Astrocyte of the cerebellum (primary cell): ENCODE data around the gene CCNI2.

ENCODE experiments used
- DNase-seq: peaks from one replicate; pipeline ENCODE4 v3.0.0-alpha.2; 2011; ENCODE audit warnings: low read depth
- H3K4me3 ChIP-seq: 2 replicates; pipeline ENCODE4 v1.5.1; 2011; ENCODE audit warnings: mild to moderate bottlenecking, low read depth, low read length, moderate library complexity
- CTCF ChIP-seq: IDR thresholded peaks from 2 replicates; pipeline ENCODE4 v1.5.1; 2012; ENCODE audit warnings: low read length, low read depth, moderate library complexity, mild to moderate bottlenecking; ENCODE audit errors: missing control alignments
- in situ Hi-C: cut with HindIII; loops from 2 replicates; pipeline ENCODE4 v1.10.0; 2017; ENCODE audit warnings: low sequenced_read_pairs

The CCNI2 gene

GRCh38 chr5:132760049-132760420 lies 12.8 kb downstream of the CCNI2 start:
- in situ Hi-C loops, result no loop called here
- TF ChIP-seq CTCF, result no peak
- H3K4me3 ChIP-seq, result no peak overlapping the region
- DNase-seq, result no peak

GRCh38 chr5:132760601-132761317 lies 13.5 kb downstream of the CCNI2 start:
- TF ChIP-seq CTCF, result no peak
- no peak for DNase-seq
- in situ Hi-C loops, result no loop called here
- H3K4me3 ChIP-seq, result no peak overlapping the region

DNA sequence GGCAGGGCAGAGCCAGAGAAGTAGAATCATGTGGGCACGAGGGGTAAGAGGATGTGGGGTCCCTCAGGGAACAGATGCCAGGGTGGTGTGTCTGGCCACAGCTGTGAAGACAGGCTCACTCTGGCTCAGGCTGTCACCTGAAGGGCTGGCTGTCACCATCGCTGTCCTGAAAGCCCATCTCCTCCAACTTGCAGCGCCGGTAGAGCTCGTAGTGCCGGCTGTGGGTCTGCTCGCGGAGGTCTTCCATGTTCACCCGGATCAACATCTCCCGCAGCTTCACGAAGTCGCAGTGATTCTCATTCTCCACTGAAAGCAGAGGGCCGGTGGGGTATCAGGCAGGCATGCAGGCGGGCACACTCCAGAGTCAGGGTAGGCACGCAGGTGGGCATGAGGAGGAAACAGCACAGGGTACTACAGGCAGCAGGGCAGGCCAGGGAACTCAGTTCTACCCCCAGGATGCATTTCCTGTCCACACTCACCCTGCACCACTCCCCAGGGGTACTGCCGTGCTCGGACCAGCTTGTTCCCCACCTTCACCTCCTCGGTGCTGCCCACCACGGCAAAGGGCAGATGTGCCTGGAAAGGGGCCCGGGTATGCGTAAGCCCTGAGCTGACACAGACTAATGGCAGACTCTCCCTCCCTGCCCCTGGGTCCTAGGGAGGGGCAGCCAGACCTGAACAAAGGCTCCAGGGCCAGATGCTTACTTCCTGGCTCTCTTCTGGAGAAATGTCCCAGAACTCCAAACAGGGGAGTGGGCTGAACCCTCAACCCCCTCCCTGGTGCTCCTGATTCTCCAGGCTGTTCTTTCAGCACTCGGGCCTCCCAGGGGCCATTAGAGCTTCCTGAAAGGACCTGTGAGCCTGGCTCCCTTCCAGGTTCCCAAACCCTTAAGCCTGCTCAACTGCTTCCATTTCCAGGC lies 14.4 kb downstream of the CCNI2 start:
- in situ Hi-C loops, result no loop called here
- no peak for TF ChIP-seq CTCF
- no peak overlapping the region for H3K4me3 ChIP-seq
- DNase-seq, result no peak

GRCh38 chr5:132762246-132763000 lies 15.2 kb downstream of the CCNI2 start:
- in situ Hi-C loops, result no loop called here
- DNase-seq, result no peak
- H3K4me3 ChIP-seq, result no peak overlapping the region
- no peak for TF ChIP-seq CTCF

DNA sequence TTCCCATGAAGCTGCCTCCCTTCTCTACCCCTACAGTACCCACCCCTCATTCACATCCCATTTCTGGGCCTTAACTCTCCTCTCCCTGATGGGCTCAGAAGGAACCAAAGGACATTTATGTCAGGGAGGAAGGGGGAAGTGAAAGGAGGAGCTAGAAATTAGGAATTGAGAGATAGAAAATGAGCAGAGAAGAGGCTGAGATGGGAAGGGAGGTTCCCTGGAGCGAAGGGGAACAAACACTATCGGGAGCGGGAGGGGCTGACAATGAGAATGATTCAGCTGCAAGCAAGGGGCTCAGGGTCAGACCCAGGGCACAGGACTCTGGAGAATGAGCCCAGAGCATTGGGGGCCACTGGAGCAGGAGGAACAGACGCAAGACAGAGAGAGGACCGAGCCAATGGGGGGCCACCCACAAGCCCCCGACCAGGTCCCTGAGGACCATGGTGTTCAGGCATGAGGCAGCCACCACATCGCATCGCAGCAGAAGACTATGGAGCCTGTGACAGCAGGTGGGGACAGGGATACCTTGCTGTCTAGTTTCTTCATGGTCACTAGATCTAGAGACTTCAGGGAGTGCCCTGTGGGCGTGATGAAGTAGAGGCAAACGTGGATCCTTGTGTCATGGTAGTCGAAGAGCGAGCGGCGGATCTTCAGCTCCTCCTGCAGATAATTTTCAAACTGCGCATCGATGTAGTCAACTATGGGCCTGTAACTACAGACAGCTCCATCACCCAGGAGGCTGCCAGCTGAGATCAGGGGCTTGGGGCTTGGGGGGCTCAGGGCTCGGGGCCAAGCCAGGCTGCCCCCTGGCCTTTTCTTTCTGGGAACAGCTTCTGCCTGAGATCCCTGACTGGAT lies 16.2 kb downstream of the CCNI2 start:
- no peak for TF ChIP-seq CTCF
- no peak overlapping the region for H3K4me3 ChIP-seq
- in situ Hi-C loops, result no loop called here
- DNase-seq, result no peak
